ENCODE measurements around the gene BOD1L2.

Gene BOD1L2

GRCh38 chr18:57150828-57151227 is 3.9 kb downstream of the BOD1L2 start:
- DNase-seq, result no peak

- DNase-seq, result no peak
These were observed 7.4 kb downstream of the BOD1L2 start for GRCh38 chr18:57154191-57154830.

GRCh38 chr18:57164401-57164800 is 17.5 kb downstream of the BOD1L2 start:
- DNase-seq, result no peak

GRCh38 chr18:57167617-57168308 is 20.9 kb downstream of the BOD1L2 start:
- no peak for DNase-seq

- no peak for DNase-seq
These were observed 24.1 kb downstream of the BOD1L2 start for GRCh38 chr18:57171026-57171425.

GRCh38 chr18:57175532-57175931 is 28.6 kb downstream of the BOD1L2 start:
- DNase-seq, result no peak

- DNase-seq, result no peak
These were observed 38.5 kb downstream of the BOD1L2 start for GRCh38 chr18:57185434-57185833.

GRCh38 chr18:57188851-57189557 is 42.1 kb downstream of the BOD1L2 start:
- DNase-seq, result no peak

- DNase-seq, result no peak
These were observed 43.1 kb downstream of the BOD1L2 start for GRCh38 chr18:57190026-57190425.

- no peak for DNase-seq
These were observed 47.2 kb downstream of the BOD1L2 start for GRCh38 chr18:57194070-57194469.

- no peak for DNase-seq
These were observed 47.7 kb downstream of the BOD1L2 start for GRCh38 chr18:57194622-57195021.

- no peak for DNase-seq
These were observed 48.5 kb downstream of the BOD1L2 start for GRCh38 chr18:57195341-57195740.

GRCh38 chr18:57197261-57197660 is 50.4 kb downstream of the BOD1L2 start:
- DNase-seq, result no peak

- no peak for DNase-seq
These were observed 51.2 kb downstream of the BOD1L2 start for GRCh38 chr18:57198073-57198472.
